HG03521 (cell line): ENCODE results near the gene ALG11.

Experiments used
- ATAC-seq: cut with Tn5 transposase; IDR thresholded peaks from one replicate; pipeline ENCODE4 v1.9.1; 2021; ENCODE audit warnings: mild to moderate bottlenecking, moderate library complexity; ENCODE audit not compliant: unreplicated experiment

ALG11 gene

GRCh38 chr13:51997186-51997585 lies 15.0 kb upstream of the ALG11 start:
- ATAC-seq, result no peak

- ATAC-seq, result no peak
Measured at GRCh38 chr13:51997641-51998330, 14.4 kb upstream of the ALG11 start.

- no peak for ATAC-seq
Measured at GRCh38 chr13:51998723-51999509, 13.3 kb upstream of the ALG11 start.

- no peak for ATAC-seq
Measured at GRCh38 chr13:51999510-51999911, 12.7 kb upstream of the ALG11 start.

GRCh38 chr13:51999921-52000320 lies 12.3 kb upstream of the ALG11 start:
- ATAC-seq, result no peak

GRCh38 chr13:52001120-52001731 lies 11.0 kb upstream of the ALG11 start:
- peak; percentile 70 for ATAC-seq

- ATAC-seq, result no peak
Measured at GRCh38 chr13:52002361-52002760, 9.8 kb upstream of the ALG11 start.

GRCh38 chr13:52003541-52003940 lies 8.7 kb upstream of the ALG11 start:
- ATAC-seq, result no peak

- no peak for ATAC-seq
Measured at GRCh38 chr13:52004511-52005170, 7.6 kb upstream of the ALG11 start.

- ATAC-seq, result no peak
Measured at GRCh38 chr13:52005841-52006522, 6.2 kb upstream of the ALG11 start.

GRCh38 chr13:52006523-52007245 lies 5.5 kb upstream of the ALG11 start:
- ATAC-seq, result no peak

- ATAC-seq, result no peak
Measured at GRCh38 chr13:52009946-52010345, 2.3 kb upstream of the ALG11 start.

GRCh38 chr13:52010890-52011631 lies 1.1 kb upstream of the ALG11 start, which contains the start of gene ATP7B:
TSS of gene ATP7B (minus strand) at chr13:52011450. CDS start at chr13:52011337, 113 bp downstream.
- ATAC-seq, result no peak

GRCh38 chr13:52012512-52012836 lies 276 bp downstream of the ALG11 start:
- ATAC-seq, result no peak

- ATAC-seq, result no peak
Measured at GRCh38 chr13:52016296-52016695, 4.1 kb downstream of the ALG11 start.

- ATAC-seq, result no peak
Measured at GRCh38 chr13:52020191-52020590, 8.0 kb downstream of the ALG11 start.

GRCh38 chr13:52022356-52022755 lies 10.2 kb downstream of the ALG11 start:
- ATAC-seq, result no peak

- no peak for ATAC-seq
Measured at GRCh38 chr13:52024481-52024880, 12.3 kb downstream of the ALG11 start, which contains the start of gene UTP14C. TSS of gene UTP14C (plus strand) at chr13:52024691. CDS start at chr13:52028805, 4,114 bp downstream.

- no peak for ATAC-seq
Measured at GRCh38 chr13:52025475-52026245, 13.5 kb downstream of the ALG11 start.
